GM12874 (cell line): Measurements from ENCODE around the gene STEAP1B.

Experiments used
- CTCF ChIP-seq: IDR thresholded peaks from 2 replicates; pipeline ENCODE4 v1.5.1; 2011; ENCODE audit warnings: low read depth, mild to moderate bottlenecking, control low read depth, low read length, moderate library complexity; ENCODE audit not compliant: insufficient read depth

Gene STEAP1B

GRCh38 chr7:22435105-22435504, 64.9 kb downstream of the STEAP1B start:
- no peak for TF ChIP-seq CTCF

- TF ChIP-seq CTCF = no peak
These were observed 66.1 kb downstream of the STEAP1B start for GRCh38 chr7:22433710-22434460.

- no peak for TF ChIP-seq CTCF
These were observed 67.7 kb downstream of the STEAP1B start for GRCh38 chr7:22432203-22432718.

- TF ChIP-seq CTCF = no peak
These were observed 69.5 kb downstream of the STEAP1B start for GRCh38 chr7:22430457-22430856.

- no peak for TF ChIP-seq CTCF
These were observed 70.6 kb downstream of the STEAP1B start for GRCh38 chr7:22429386-22429785.

GRCh38 chr7:22427855-22428254, 72.1 kb downstream of the STEAP1B start:
- TF ChIP-seq CTCF = no peak

- TF ChIP-seq CTCF = no peak
These were observed 72.9 kb downstream of the STEAP1B start for GRCh38 chr7:22427104-22427503.
